A673 (cell line): ENCODE data around the gene RPTOR. TPM values are rescaled to one million over a fixed set of nuclear protein-coding genes. Genes with fewer than 3 reads are reported as not detected.
"Not testable (repeated sequence)": the region's sequence is repeated elsewhere in the genome, so short reads cannot be mapped to it uniquely, and the experiment has no call there.

ENCODE experiments used
- BruUV-seq: library from RNA; stranded (reverse); fragments of 400-500 nt; replicated peaks from 2 replicates; lab custom pipeline; 2021; lab: Mats Ljungman, UMichigan
- CTCF ChIA-PET: fragments of 300-600 bp; sonication (Branson Sonifier 250); formaldehyde crosslinking; loops from one replicate; lab custom pipeline; 2022; ENCODE audit warnings: antibody characterized with exemption; lab: Charles Lee
- POLR2A ChIA-PET: fragments of 300-600 bp; sonication (Branson Sonifier 250); formaldehyde crosslinking; loops from one replicate; lab custom pipeline; 2022; ENCODE audit warnings: antibody characterized with exemption; ENCODE audit not compliant: low non-redundant PET; lab: Charles Lee
- DNase-seq: peaks from one replicate; pipeline ENCODE4 v3.0.0-alpha.2; 2015; ENCODE audit warnings: low spot score
- H3K27ac ChIP-seq: fragments of 200-600 bp; sonication (generic); 2 replicates; pipeline ENCODE4 v1.5.1; 2016; ENCODE audit warnings: mixed run types, low read depth, mild to moderate bottlenecking, mixed read lengths, antibody characterized with exemption, low read length; ENCODE audit not compliant: poor library complexity, severe bottlenecking
- H3K27me3 ChIP-seq: fragments of 200-600 bp; sonication (generic); replicated peaks from 2 replicates; pipeline ENCODE4 v1.6.1; 2017; ENCODE audit warnings: mixed run types, low read depth, mild to moderate bottlenecking, mixed read lengths, antibody characterized with exemption, low read length; ENCODE audit not compliant: insufficient read depth, poor library complexity
- H3K36me3 ChIP-seq: fragments of 200-600 bp; sonication (generic); 2 replicates; pipeline ENCODE4 v1.6.1; 2016; ENCODE audit warnings: mixed run types, mild to moderate bottlenecking, mixed read lengths, antibody characterized with exemption, low read length; ENCODE audit not compliant: insufficient read depth, poor library complexity, severe bottlenecking
- H3K4me1 ChIP-seq: fragments of 200-600 bp; sonication (generic); 2 replicates; pipeline ENCODE4 v1.6.1; 2017; ENCODE audit warnings: mixed run types, mild to moderate bottlenecking, mixed read lengths, antibody characterized with exemption, low read length; ENCODE audit not compliant: insufficient read depth, poor library complexity, severe bottlenecking
- H3K4me3 ChIP-seq: fragments of 200-600 bp; sonication (generic); 2 replicates; pipeline ENCODE4 v1.5.1; 2016; ENCODE audit warnings: low read depth, mixed run types, mild to moderate bottlenecking, mixed read lengths, low read length; ENCODE audit not compliant: poor library complexity, severe bottlenecking
- H3K9me3 ChIP-seq: fragments of 200-600 bp; sonication (generic); 2 replicates; pipeline ENCODE4 v1.6.1; 2016; ENCODE audit warnings: mixed run types, low read depth, mild to moderate bottlenecking, mixed read lengths, antibody characterized with exemption, low read length; ENCODE audit not compliant: poor library complexity, severe bottlenecking
- CTCF ChIP-seq: fragments of 300-800, 200-600 bp; sonication (generic); conservative IDR thresholded peaks from 2 replicates; pipeline ENCODE4 v1.5.1; 2017; ENCODE audit warnings: low read depth, mild to moderate bottlenecking, antibody characterized with exemption, low read length, moderate library complexity, mixed read lengths
- EZH2 ChIP-seq: fragments of 200-600 bp; sonication (generic); IDR thresholded peaks from 2 replicates; pipeline ENCODE4 v1.6.1; 2017; ENCODE audit warnings: borderline replicate concordance, low read depth, mild to moderate bottlenecking, mixed read lengths, antibody characterized with exemption, low read length; ENCODE audit not compliant: poor library complexity, severe bottlenecking
- intact Hi-C: fragments of 100-400 bp; cut with micrococcal nuclease; formaldehyde crosslinking; loops from one replicate; pipeline ENCODE4 v1.10.0; 2022; ENCODE audit not compliant: unreplicated experiment
- total RNA-seq: library from RNA; stranded (reverse); gene quantifications from 2 replicates; pipeline ENCODE4 v1.2.3, GENCODE V29; 2021

The RPTOR gene
- total RNA-seq, 1 experiment from 2014 or later, result 55.2 TPM

DNA sequence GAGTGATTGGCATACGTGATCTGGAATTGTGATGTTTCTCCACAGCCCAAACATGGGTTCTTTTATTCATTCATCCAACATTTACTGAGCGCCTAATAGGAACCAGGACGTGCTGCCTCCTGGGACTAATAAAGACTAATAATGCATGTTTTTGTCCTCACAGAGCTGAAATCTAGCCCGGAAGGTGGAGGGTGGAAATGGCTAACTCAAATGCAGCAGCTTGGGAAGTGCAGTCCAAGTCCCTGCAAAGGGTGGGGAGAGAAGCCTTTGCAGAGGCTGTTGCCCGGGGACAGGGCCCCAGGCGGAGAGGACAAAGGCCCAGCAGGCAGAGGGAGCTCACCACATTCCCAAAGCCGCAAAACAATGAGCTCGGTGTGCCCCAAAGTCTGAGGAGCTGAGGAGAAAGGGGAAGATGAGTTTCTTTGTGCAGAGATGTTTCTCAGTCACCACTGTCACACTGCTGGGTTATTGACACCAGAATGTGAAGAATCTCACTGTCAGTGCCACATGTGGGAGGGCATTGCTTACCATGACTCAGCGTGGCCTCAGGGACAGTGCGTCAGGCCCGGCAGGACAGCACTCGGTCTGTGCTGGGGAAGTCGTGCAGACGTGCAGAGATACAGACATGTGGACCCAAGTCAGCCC lies 328.8 kb downstream of the RPTOR start:
- DNase-seq, result no peak
- ChIA-PET POLR2A (no interaction called here), CTCF (no interaction called here)
- no peaks in the 10 kb centered on the region for H3K9me3 ChIP-seq
- no peak overlapping the region for H3K27ac ChIP-seq
- intact Hi-C loops, result no loop called here
- no TSS peak for BruUV-seq
- H3K4me1 ChIP-seq, result peaks cover 20% of the 10 kb centered on the region
- no peaks in the 10 kb centered on the region for H3K36me3 ChIP-seq
- no peak overlapping the region for H3K4me3 ChIP-seq
- H3K27me3 ChIP-seq, result no peaks in the 10 kb centered on the region
- no peak for TF ChIP-seq EZH2
- no peak for TF ChIP-seq CTCF

GRCh38 chr17:80874866-80875445 lies 330.3 kb downstream of the RPTOR start:
- Histone ChIP-seq H3K27ac (no peak overlapping the region), H3K9me3 (no peaks in the 10 kb centered on the region), H3K27me3 (no peaks in the 10 kb centered on the region), H3K4me1 (peaks cover 20% of the 10 kb centered on the region), H3K36me3 (no peaks in the 10 kb centered on the region), H3K4me3 (no peak overlapping the region)
- CTCF ChIA-PET, result no interaction called here
- POLR2A ChIA-PET, result no interaction called here
- no TSS peak for BruUV-seq
- no peak for TF ChIP-seq CTCF
- no peak for TF ChIP-seq EZH2
- intact Hi-C loops, result no loop called here
- DNase-seq, result no peak

- POLR2A ChIA-PET, result not testable (repeated sequence)
Measured at GRCh38 chr17:80875480-80875995, 330.9 kb downstream of the RPTOR start.

GRCh38 chr17:80876456-80876949 lies 331.9 kb downstream of the RPTOR start:
- BruUV-seq, H3K27ac ChIP-seq, H3K27me3 ChIP-seq, intact Hi-C loops, H3K9me3 ChIP-seq, H3K4me3 ChIP-seq, POLR2A ChIA-PET, H3K36me3 ChIP-seq, CTCF ChIA-PET, DNase-seq: not testable (repeated sequence)
- H3K4me1 ChIP-seq, result peaks cover 20% of the 10 kb centered on the region

More at GRCh38 chr17:80875480-80875995, 330.9 kb downstream of the RPTOR start:
- BruUV-seq, intact Hi-C loops, H3K4me3 ChIP-seq, CTCF ChIA-PET, H3K27me3 ChIP-seq, DNase-seq, H3K9me3 ChIP-seq, H3K27ac ChIP-seq, H3K36me3 ChIP-seq: not testable (repeated sequence)
- H3K4me1 ChIP-seq, result peaks cover 20% of the 10 kb centered on the region
